Ramos (cell line): ENCODE data around the gene GPRIN1.

Experiments
- in situ Hi-C: fragments of 300-500 bp; cut with MboI; formaldehyde crosslinking; loops from one replicate; pipeline ENCODE4 v1.14.3; 2022; ENCODE audit warnings: low sequenced_read_pairs; ENCODE audit not compliant: unreplicated experiment

The GPRIN1 gene

DNA sequence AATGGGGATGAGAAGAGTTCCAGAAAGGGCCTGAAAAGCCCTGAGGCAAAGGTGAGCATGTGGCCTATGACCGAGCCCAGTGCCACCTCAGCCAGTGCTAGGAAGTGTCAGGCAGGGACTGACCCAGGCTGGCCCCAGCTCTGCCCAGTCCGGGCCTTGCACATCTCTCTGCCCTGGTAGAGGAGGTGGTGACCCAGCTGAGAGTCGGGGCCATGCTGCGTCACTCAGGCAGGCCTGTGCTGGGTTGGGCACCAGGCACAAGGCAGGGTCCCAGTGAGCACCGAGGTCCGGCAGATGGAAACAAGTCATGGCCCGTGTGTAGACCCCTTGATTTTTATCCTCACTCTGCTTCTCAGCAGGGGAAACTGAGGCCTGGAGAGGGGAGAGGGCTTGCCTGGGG lies 60.1 kb downstream of the GPRIN1 start:
- in situ Hi-C loops = loop anchor here (25.0 kb wide), 1 partner anchor 937 kb away; the partner anchor contains the start of gene PDLIM7

DNA sequence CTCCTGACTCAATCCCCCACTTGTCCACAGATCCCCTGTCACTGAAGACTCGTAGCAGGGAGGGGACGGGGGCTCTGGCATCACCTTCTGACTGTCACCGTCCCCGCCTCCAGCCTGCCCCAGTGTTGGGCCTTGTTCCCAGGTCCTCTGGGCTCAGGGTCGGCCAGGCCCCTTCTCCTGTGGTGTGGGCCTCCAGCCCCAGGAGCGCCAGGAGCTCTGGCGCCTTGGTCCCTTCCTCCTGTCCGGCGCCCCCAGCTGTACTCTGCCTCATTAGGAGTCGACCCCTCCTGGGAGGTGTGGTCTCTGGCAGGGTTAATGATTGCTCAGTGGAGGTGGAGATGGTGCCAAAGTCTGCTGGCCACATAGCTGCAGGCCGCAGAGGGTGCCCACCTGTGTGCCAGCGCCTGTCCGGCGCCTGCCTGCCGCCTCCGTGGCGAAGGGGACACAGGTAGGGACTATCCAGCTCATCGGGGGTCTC lies 61.0 kb downstream of the GPRIN1 start, which contains the start of gene CDHR2:
CDHR2 (plus strand) TSS at position 376 of the 478 bp plus-strand sequence. CDS start 16,011 bp downstream, outside the sequence.
- in situ Hi-C loops = loop anchor here (25.0 kb wide), 1 partner anchor 938 kb away; the partner anchor contains the start of gene PDLIM7

GRCh38 chr5:176547802-176548201 lies 62.2 kb downstream of the GPRIN1 start:
- in situ Hi-C loops = loop anchor here (25.0 kb wide), 1 partner anchor 939 kb away; the partner anchor contains the start of gene PDLIM7
